Measurements from ENCODE around the gene PTGES3L. TPM values are rescaled to one million over a fixed set of nuclear protein-coding genes. Genes with fewer than 3 reads are reported as not detected.
"Not testable (repeated sequence)": the region's sequence is repeated elsewhere in the genome, so short reads cannot be mapped to it uniquely, and the experiment has no call there.

PTGES3L gene
- polyA plus RNA-seq, 3 donors from 2014 or later = not detected

GRCh38 chr17:42980766-42981397 lies 1.0 kb upstream of the PTGES3L start:
- Mint-ChIP-seq H3K36me3 (peaks cover 0 to 4% (median 3%) of the 10 kb centered on the region in 3 donors), H3K9me3 (no peaks in the 10 kb centered on the region), H3K27ac (peak overlapping the region; percentile 80 to 96 (median 91)), H3K4me1 (peaks cover 31 to 41% of the 10 kb centered on the region in 2 donors), H3K4me3 (peak overlapping the region; percentile 90 to 97 (median 94)), H3K27me3 (ENCODE audit: low read depth in 3 of 3) (peaks cover 12 to 20% (median 13%) of the 10 kb centered on the region in 3 donors)
- peak; percentile 40 to 72 (median 45) for DNase-seq

DNA sequence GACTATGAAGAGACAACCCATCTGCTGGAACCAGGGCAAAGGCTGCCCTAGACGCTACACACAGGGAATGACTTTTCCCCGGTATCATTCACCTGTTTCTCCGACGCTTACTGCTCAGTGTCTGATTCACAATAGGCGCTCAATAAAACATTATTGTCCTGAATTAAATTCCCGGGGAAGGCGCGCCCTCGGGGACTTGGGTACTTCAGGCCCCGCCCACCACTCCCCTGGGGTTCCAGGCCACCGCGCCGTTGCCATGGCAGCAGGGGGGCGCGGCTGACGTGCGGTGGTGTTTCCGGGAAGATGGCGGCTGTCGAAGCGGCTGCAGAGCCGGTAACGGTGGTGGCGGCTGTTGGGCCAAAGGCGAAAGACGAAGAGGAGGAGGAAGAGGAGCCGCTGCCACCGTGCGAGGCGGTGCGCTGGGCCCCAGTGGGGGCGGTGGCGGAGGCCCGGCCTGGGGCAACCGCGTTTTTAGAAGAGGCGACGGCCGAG lies 440 bp upstream of the PTGES3L start, which contains the start of gene RUNDC1:
Gene RUNDC1, plus strand, starts transcription at position 292 of the 492 bp plus-strand sequence. Its CDS starts 12 bp downstream, at position 304.
- Mint-ChIP-seq H3K36me3 (peaks cover 0 to 4% (median 3%) of the 10 kb centered on the region in 3 donors), H3K27me3 (ENCODE audit: low read depth in 3 of 3) (peaks cover 12 to 20% (median 15%) of the 10 kb centered on the region in 3 donors), H3K4me3 (peak within 1 kb of the TSS; percentile 94 to 98 (median 96)), H3K27ac (peak within 1 kb of the TSS; percentile 84 to 98 (median 94)), H3K4me1 (peaks cover 31 to 41% of the 10 kb centered on the region in 2 donors), H3K9me3 (no peaks in the 10 kb centered on the region)
- peak; percentile 86 to 87 (median 86) for DNase-seq

GRCh38 chr17:42975701-42976100 lies 4.2 kb downstream of the PTGES3L start:
- not testable (repeated sequence) for H3K4me3 Mint-ChIP-seq, H3K9me3 Mint-ChIP-seq, DNase-seq, H3K27ac Mint-ChIP-seq, H3K36me3 Mint-ChIP-seq
- Mint-ChIP-seq H3K27me3 (ENCODE audit: low read depth in 3 of 3) (peaks cover 9 to 13% (median 11%) of the 10 kb centered on the region in 3 donors), H3K4me1 (peaks cover 12 to 19% of the 10 kb centered on the region in 2 donors)

DNA sequence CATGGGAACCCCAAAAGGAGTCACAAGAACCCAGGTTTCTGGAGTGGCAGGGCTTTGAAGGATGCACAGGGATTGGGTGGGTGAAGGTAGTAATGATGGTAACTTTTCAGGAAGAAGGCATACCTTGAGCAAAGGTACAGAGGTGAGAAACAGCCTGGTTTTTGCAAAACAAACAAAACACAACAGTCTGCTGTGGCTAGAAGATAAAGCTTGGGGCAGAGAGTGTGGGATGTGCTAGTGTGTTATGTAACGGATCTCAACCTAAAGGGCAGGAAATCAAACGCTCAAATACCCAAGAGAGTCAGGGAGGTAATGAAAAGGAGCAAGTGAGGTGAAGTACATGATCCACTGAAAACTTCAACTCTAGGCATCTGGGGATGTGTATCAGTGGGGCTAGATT lies 4.6 kb downstream of the PTGES3L start:
- no peak for DNase-seq
- Mint-ChIP-seq H3K36me3 (peaks cover 0 to under 1% (median 0%) of the 10 kb centered on the region in 3 donors), H3K9me3 (no peaks in the 10 kb centered on the region), H3K27me3 (ENCODE audit: low read depth in 3 of 3) (peaks cover 7 to 11% (median 9%) of the 10 kb centered on the region in 3 donors), H3K4me1 (peaks cover 10 to 14% of the 10 kb centered on the region in 2 donors), H3K27ac (peak overlapping the region in 1 of 6 donors; percentile 4), H3K4me3 (no peak overlapping the region)

GRCh38 chr17:42973323-42973722 lies 6.6 kb downstream of the PTGES3L start:
- H3K9me3 Mint-ChIP-seq, H3K36me3 Mint-ChIP-seq: not testable (repeated sequence)

DNA sequence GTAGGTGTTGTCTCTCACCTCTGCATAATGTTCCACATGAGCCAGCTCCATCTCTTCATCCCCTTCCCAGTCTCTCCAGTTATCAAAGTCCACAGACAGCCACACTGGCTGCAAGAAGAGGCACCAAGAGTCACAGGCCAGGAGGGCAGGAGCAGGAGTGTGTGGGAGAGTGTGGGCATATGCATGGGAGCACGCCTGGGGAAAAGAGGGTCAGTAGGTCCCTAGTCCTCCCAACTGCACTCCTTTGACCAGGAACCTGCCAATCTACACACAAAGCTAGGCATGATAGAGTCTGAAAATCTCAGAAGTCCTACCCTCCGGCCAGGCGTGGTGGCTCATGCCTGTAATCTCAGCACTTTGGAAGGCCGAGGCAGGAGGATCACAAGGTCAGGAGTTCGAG lies 8.3 kb downstream of the PTGES3L start:
- no peaks in the 10 kb centered on the region for H3K4me1 Mint-ChIP-seq
- DNase-seq = no peak
- no peak overlapping the region for H3K4me3 Mint-ChIP-seq
- H3K36me3 Mint-ChIP-seq = no peaks in the 10 kb centered on the region
- H3K27me3 Mint-ChIP-seq (ENCODE audit: low read depth in 3 of 3) = peaks cover 2 to 5% (median 2%) of the 10 kb centered on the region in 3 donors
- H3K27ac Mint-ChIP-seq = no peak overlapping the region
- H3K9me3 Mint-ChIP-seq = no peaks in the 10 kb centered on the region

More at GRCh38 chr17:42973323-42973722, 6.6 kb downstream of the PTGES3L start:
- not testable (repeated sequence) for DNase-seq; H3K4me1 Mint-ChIP-seq; H3K27ac Mint-ChIP-seq; H3K27me3 Mint-ChIP-seq (ENCODE audit: low read depth in 3 of 3); H3K4me3 Mint-ChIP-seq

GRCh38 chr17:42969001-42969581 lies 10.8 kb downstream of the PTGES3L start:
- DNase-seq = no peak
- Mint-ChIP-seq H3K27ac (no peak overlapping the region), H3K4me3 (no peak overlapping the region), H3K36me3 (no peaks in the 10 kb centered on the region), H3K27me3 (ENCODE audit: low read depth in 3 of 3) (peaks cover 3 to 8% (median 7%) of the 10 kb centered on the region in 3 donors), H3K4me1 (peaks cover 6% of the 10 kb centered on the region in 2 donors), H3K9me3 (no peaks in the 10 kb centered on the region)

GRCh38 chr17:42967925-42968324 lies 12.0 kb downstream of the PTGES3L start:
- DNase-seq = no peak
- H3K27ac Mint-ChIP-seq = no peak overlapping the region
- peaks cover 5 to 8% (median 7%) of the 10 kb centered on the region in 3 donors for H3K27me3 Mint-ChIP-seq (ENCODE audit: low read depth in 3 of 3)
- no peaks in the 10 kb centered on the region for H3K9me3 Mint-ChIP-seq
- H3K36me3 Mint-ChIP-seq = no peaks in the 10 kb centered on the region
- H3K4me3 Mint-ChIP-seq = no peak overlapping the region
- peaks cover 14 to 17% of the 10 kb centered on the region in 2 donors for H3K4me1 Mint-ChIP-seq

DNA sequence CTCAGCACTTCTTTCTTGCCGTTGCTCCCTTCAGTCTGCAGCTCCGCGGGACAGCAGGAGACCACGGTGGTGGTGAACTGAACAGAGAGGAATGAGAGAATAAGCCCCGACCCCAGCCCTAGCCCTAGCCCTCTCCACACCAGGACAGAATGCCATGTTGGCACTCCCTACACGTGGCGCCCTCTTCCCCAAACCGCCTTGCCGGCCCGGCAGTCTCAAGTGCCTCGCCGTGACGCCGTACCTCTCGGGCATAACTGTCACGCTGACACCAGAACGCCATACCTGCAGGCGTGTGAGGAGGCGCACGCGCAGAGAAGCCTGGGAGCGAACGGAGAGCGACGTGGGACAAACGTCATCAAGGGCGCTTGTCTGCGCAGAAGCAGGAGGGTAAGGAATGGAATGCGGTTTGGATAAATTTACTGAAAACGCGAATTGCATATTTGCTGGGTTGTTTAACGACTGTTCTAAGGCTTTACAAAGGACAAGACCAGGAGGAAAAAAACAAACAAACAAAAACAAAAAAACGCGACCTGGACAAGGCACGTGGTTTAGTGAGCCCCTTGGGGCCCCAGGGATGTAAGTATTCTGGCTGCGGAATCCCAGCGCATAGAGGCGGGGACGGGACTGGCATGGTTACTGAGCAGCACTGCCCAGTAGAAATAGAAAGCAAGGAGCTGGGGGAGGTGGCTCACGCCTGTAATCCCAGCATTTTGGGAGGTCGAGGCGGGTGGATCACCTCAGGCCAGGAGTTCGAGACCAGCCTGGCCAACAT lies 15.5 kb downstream of the PTGES3L start, which contains the start of gene AARSD1:
Gene AARSD1, minus strand, starts transcription at position 294 of the 772 bp plus-strand sequence. Its CDS starts 14 bp downstream, at position 280.
- no peaks in the 10 kb centered on the region for H3K9me3 Mint-ChIP-seq
- peak within 1 kb of the TSS; percentile 92 to 98 (median 96) for H3K27ac Mint-ChIP-seq
- peaks cover 14 to 17% of the 10 kb centered on the region in 2 donors for H3K4me1 Mint-ChIP-seq
- peak within 1 kb of the TSS; percentile 92 to 97 (median 97) for H3K4me3 Mint-ChIP-seq
- peaks cover 5 to 9% (median 8%) of the 10 kb centered on the region in 3 donors for H3K27me3 Mint-ChIP-seq (ENCODE audit: low read depth in 3 of 3)
- H3K36me3 Mint-ChIP-seq = peaks cover 4 to 18% (median 9%) of the 10 kb centered on the region in 3 donors
- DNase-seq = peak; percentile 85 to 88 (median 86)

DNA sequence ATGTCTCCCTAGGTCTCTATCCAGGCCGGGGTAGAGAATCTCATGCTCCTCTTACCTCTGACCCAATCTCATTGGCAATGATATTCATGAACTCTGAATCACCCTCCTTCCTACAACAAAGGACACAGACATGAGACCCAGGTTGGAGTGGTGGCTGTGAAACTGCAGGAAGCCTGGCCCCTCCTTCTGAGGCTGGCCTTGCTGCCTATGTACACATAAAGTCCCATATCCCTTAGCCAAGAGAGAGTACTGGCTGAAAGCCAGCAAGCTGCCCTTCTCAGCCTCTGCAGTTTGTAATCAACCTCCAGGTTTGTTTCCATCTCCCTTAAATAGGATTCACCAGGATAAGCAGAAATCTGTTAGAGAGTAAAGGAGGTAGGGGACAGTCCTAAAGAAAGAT lies 26.2 kb downstream of the PTGES3L start:
- Mint-ChIP-seq H3K9me3 (no peaks in the 10 kb centered on the region), H3K4me1 (no peaks in the 10 kb centered on the region), H3K4me3 (no peak overlapping the region), H3K27ac (no peak overlapping the region), H3K27me3 (ENCODE audit: low read depth in 3 of 3) (no peaks in the 10 kb centered on the region), H3K36me3 (peaks cover 23 to 63% (median 25%) of the 10 kb centered on the region in 3 donors)
- no peak for DNase-seq

DNA sequence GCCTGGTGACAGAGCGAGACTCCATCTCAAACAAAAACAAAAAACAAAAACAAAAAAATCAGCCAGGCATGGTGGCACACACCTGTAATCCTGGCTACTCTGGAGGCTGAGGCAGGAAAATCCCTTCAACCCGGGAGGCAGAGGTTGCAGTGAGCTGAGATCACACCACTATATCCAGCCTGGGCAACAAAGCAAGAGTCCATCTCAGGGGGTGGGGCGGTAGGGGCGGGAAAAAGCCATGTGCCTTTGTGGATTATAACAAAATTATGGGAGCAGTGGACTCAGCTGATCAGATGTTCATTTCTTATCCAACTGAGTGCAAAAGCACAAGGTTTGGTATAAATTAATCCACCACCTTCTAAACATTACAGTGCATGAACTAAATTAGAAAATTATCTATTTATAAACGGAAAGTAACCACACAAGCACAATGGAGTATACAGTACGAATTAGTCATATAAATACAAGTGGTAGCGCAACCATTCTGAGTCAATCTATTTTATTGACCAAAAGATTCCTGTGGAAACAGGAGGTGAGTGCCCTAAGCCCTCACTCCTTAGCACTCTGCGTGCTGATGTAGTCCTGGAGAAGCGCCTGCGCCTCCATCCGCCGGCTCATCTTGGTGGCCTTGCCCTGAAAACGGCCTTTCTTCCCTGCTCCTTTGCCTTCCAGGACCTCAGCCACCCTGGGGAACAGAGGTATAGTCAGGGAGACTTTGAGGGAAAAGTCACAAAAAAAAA lies 29.7 kb downstream of the PTGES3L start:
- peaks cover 12 to 48% (median 18%) of the 10 kb centered on the region in 3 donors for H3K36me3 Mint-ChIP-seq
- H3K27ac Mint-ChIP-seq = no peak overlapping the region

GRCh38 chr17:42946812-42947211 lies 33.1 kb downstream of the PTGES3L start:
- H3K27ac Mint-ChIP-seq = peak overlapping the region in 1 of 6 donors; percentile 50
- H3K4me1 Mint-ChIP-seq = no peaks in the 10 kb centered on the region
- no peaks in the 10 kb centered on the region for H3K27me3 Mint-ChIP-seq (ENCODE audit: low read depth in 3 of 3)
- H3K9me3 Mint-ChIP-seq = no peaks in the 10 kb centered on the region
- H3K4me3 Mint-ChIP-seq = no peak overlapping the region
- H3K36me3 Mint-ChIP-seq = peaks cover 5 to 24% (median 15%) of the 10 kb centered on the region in 3 donors
- no peak for DNase-seq

More for the DNA sequence above, 29.7 kb downstream of the PTGES3L start:
- DNase-seq = no peak
- H3K27me3 Mint-ChIP-seq (ENCODE audit: low read depth in 3 of 3) = no peaks in the 10 kb centered on the region
- H3K4me3 Mint-ChIP-seq = no peak overlapping the region
- H3K9me3 Mint-ChIP-seq = no peaks in the 10 kb centered on the region
- H3K4me1 Mint-ChIP-seq = no peaks in the 10 kb centered on the region

- no peak overlapping the region for H3K4me3 Mint-ChIP-seq
- no peaks in the 10 kb centered on the region for H3K9me3 Mint-ChIP-seq
- no peaks in the 10 kb centered on the region for H3K27me3 Mint-ChIP-seq (ENCODE audit: low read depth in 3 of 3)
- peaks cover 5 to 9% (median 8%) of the 10 kb centered on the region in 3 donors for H3K36me3 Mint-ChIP-seq
- no peak overlapping the region for H3K27ac Mint-ChIP-seq
- DNase-seq = no peak
- no peaks in the 10 kb centered on the region for H3K4me1 Mint-ChIP-seq
These were observed 35.7 kb downstream of the PTGES3L start for GRCh38 chr17:42944211-42944610.
